22Rv1 (cell line): Measurements from ENCODE around the gene IL2.

Source experiments
- CTCF ChIP-seq: fragments of 450-650 bp; IDR thresholded peaks from 2 replicates; pipeline ENCODE4 v1.5.1; 2017; ENCODE audit warnings: mild to moderate bottlenecking
- ZFX ChIP-seq: fragments of 450-650 bp; IDR thresholded peaks from 2 replicates; pipeline ENCODE4 v1.6.1; 2017; ENCODE audit warnings: antibody characterized with exemption, borderline replicate concordance

DNA sequence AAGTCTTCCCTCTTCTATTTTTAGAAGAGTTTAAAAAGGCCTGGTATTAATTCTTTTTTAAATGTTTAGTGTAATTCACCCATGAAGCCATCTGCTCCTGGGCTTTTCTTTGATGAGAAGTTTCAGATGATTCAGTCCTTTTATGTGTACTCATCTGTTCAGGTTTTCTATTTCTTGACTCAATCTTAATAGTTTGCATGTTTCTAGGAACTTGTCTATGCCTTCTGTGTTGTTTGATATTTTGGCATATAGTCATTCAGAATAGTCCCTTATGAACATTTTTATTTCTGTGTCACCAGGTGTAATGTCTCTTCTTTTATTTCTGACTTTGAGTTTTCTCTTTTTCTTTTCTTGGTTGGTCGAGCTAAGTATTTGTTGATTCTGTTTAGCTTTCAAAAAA is 20.2 kb upstream of the IL2 start:
- TF ChIP-seq CTCF = no peak
- no peak for TF ChIP-seq ZFX
